GM21737 (cell line): Measurements from ENCODE around the gene POLE.

Experiments
- ATAC-seq: cut with Tn5 transposase; IDR thresholded peaks from one replicate; pipeline ENCODE4 v1.9.1; 2021; ENCODE audit warnings: mild to moderate bottlenecking, moderate library complexity; ENCODE audit not compliant: unreplicated experiment

Gene POLE

GRCh38 chr12:132633901-132634300 lies 53.2 kb downstream of the POLE start:
- ATAC-seq: no peak

- ATAC-seq: no peak
Observed at GRCh38 chr12:132633398-132633797, 53.7 kb downstream of the POLE start.

- no peak for ATAC-seq
Observed at GRCh38 chr12:132632521-132633228, 54.5 kb downstream of the POLE start.

DNA sequence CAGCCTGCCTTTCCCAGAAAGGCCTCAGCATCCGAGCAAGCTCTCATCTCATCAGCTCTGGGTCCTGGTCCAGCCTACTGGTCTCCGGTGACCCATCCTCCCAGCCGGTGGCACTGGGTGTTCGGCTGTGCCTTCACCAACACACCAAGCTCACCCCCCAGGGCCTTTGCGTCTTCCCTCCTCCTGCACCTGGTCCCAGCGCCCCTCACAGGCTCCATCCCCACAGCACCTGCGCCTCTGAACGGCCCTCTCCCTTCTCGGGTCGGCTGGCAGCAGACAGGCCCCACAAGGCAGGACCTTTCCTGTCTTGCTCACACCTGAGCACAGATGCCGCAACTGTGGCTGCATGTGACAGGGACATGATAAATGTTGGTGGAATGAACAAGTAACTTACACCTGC lies 55.5 kb downstream of the POLE start:
- no peak for ATAC-seq

GRCh38 chr12:132630672-132631071 lies 56.5 kb downstream of the POLE start:
- ATAC-seq: no peak

GRCh38 chr12:132629330-132629729 lies 57.8 kb downstream of the POLE start:
- ATAC-seq: no peak

DNA sequence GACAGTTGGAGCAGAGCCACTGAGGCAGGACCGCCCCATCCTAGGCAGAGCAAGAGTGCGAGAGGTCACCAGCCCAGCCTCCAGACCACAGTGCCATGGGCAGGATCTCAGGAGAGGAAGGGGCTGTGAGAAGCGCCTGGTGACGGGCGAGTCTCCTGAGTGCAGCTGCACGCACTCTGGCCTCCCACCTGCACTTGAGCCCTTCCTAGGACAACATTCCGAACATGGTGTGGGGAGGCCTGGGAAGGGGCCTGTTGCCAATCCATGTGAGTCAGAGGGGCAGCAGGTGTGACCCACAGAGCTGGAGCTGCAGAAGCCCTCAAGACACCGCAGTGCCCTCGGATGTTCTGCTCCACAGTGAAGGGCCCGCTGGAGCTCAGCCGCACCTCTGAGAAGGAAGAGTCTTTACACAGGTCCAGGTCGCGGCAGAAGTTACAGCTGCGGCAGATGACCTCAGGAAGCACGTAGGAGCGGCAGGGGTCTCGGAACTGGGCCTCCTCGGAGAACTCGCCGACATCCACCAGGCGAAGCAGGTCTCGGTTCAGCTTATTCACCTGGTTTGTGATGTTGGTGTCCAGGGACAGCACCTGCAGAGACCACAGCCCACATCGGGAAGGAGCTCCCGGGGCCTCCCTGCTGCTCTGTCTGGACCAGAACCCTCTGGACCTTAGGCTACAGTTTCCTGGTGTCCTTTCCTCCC lies 61.3 kb downstream of the POLE start:
- no peak for ATAC-seq

DNA sequence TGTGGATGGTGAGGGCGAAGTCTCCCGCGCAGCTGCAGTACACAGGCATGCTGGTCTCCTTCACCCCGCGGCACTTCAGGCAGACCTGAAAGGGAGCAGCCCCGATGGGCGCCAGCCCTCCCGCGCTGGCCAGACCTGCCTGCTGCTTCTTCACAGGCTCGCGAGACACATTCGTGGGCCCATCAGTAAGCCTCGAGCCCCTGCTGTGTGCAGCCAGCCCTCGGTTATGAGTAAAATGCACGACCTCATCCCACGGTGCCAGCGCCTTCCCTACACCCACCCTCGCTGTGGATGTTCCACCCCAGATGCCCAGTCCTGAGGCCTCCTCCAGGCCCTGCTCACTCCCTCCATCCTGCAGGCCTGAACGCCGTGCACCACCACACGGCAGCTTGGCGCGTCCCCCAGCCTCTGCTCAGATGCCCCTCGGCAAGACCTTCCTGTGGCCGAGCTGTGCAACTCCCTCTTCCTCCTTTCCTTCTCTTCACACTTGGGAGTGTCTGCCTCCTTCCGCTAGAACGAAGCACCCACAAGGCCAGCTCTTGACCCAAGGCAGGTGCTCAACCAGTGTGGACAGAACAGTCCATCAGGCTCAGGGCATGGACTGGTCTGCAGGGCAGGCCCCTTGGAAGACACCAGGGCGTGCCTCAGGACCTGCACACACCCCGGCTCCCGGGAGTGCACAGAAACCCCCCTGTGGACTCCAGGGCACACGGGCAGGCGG lies 62.1 kb downstream of the POLE start:
- no peak for ATAC-seq

DNA sequence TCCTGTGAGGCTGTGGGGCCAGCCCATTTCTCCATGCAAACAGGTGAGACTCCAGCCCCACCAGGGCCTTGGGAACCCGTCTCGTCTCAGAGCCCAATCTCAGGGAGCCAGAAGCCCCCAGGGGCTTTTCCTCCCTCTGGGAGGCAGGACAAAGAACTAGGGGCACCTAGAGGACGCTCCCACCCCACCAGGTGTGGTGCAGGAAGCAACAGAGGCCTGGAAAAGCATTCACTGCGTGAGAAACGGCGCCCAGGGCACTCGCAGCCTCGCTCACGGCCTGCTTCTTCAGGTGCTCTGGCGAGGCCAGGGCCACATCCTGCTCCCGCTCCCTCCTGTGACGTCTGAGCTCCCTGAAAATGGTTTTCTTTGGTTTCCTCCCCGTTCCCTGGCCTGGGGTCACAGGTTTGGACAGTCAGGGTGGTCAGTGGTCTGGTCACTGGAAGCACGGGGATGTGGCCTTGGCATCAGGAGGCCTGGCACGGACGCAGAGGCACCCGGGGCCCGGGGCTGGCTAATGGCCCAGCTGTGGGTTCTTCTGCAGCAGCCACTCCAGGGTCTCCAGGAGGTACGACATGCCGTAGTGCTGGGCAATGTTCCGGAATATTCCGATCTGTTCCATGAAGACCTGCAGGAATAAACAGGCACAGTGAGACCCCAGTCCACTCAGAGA lies 62.8 kb downstream of the POLE start:
- ATAC-seq: no peak

DNA sequence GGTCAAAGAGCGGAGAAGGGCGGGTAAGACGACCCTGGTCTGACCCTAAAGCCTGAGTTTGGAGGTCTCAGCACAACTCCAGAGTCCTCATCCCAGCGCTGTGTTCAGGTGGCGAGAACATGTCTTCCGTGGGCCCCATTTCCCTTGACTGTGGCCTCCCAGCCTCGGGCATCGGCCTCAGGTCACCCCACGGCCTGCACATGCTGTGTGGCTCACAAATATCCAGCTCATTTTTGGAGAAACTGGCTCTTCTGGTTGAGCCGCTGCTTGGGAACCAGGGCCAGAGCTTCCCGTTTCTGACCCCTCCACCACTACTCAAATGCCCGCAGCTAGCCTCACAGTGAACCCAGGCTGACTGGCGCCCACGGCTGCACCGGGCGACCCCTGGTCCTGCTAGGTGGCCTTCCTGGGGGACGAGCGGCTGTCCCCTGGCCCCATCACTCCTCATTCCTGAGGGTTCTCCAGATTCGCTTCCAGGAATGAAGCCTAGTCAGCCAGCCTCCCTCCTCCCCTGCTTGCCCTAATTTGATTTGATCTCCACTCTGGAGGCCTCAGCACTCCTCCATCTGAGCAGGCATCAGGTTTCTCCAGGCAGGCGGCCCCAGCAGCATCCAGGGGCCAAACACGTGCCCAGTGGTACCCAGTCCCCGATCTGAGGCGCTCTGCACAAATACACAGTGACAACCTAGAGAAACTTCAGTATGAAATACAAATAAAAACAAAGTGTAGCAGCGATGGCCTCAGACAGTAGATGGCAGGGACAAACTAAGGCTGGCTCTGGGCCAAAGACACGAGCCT lies 63.9 kb downstream of the POLE start:
- no peak for ATAC-seq

- no peak for ATAC-seq
Observed at GRCh38 chr12:132622437-132623071, 64.6 kb downstream of the POLE start.

GRCh38 chr12:132621657-132622435 lies 65.3 kb downstream of the POLE start:
- ATAC-seq: no peak

- no peak for ATAC-seq
Observed at GRCh38 chr12:132620899-132621656, 66.1 kb downstream of the POLE start.

DNA sequence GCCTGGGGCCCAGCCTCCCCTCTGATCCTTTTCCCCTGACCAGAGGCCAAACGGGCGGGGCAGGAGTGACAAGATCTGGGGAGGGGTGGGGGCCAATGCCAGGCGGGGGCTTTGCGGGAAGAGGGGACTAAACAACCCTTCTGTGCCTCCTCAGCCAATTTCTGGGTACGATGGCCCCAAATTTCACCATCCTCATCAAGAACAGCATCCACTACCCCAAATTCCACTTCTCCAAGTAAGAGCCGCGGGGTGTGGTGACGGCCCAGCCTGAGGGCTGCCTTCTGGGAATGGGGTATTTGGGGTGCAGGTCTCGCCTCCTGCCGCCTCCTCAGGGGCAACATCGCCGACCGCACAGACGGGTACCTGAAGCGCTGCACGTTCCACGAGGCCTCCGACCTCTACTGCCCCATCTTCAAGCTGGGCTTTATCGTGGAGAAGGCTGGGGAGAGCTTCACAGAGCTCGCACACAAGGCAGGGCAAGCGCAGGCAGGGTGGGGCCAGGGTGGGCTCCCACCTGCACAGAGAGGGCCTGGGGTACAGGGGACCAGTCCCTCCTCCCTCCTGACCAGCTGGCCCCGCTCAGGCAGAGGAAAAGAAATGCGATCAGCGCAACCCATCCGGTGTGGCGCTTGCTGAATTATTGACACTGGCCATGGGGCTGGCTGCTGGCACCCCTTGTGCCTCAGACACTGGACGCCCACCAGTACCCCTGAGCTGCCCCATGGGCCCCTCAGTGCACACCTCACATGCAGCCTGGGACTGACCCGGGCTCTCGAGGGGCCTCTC lies 66.8 kb downstream of the POLE start:
- ATAC-seq: no peak

- no peak for ATAC-seq
Observed at GRCh38 chr12:132619386-132620112, 67.6 kb downstream of the POLE start.

GRCh38 chr12:132619071-132619385 lies 68.1 kb downstream of the POLE start:
- ATAC-seq: no peak

- no peak for ATAC-seq
Observed at GRCh38 chr12:132618683-132619043, 68.5 kb downstream of the POLE start, which contains the start of gene P2RX2. Gene P2RX2, plus strand, starts transcription at chr12:132618776. Its CDS starts 41 bp downstream, at chr12:132618817.
